ENCODE results near the gene ARFGAP3. TPM values are rescaled to one million over a fixed set of nuclear protein-coding genes. Genes with fewer than 3 reads are reported as not detected.

Gene ARFGAP3
- total RNA-seq, 1 donor from 2014 or later: 36.9 TPM

- intact Hi-C loops (cut with micrococcal nuclease): no loop called here
These were observed 27.7 kb upstream of the ARFGAP3 start for GRCh38 chr22:42884616-42885375.

GRCh38 chr22:42883970-42884369 lies 26.9 kb upstream of the ARFGAP3 start:
- intact Hi-C loops (cut with micrococcal nuclease): no loop called here

- intact Hi-C loops (cut with micrococcal nuclease): no loop called here
These were observed 26.0 kb upstream of the ARFGAP3 start for GRCh38 chr22:42883121-42883520.

- intact Hi-C loops (cut with micrococcal nuclease): no loop called here
These were observed 25.0 kb upstream of the ARFGAP3 start for GRCh38 chr22:42881982-42882656.

GRCh38 chr22:42881298-42881697 lies 24.2 kb upstream of the ARFGAP3 start:
- intact Hi-C loops (cut with micrococcal nuclease): no loop called here

GRCh38 chr22:42880815-42881214 lies 23.7 kb upstream of the ARFGAP3 start:
- intact Hi-C loops (cut with micrococcal nuclease): no loop called here

- intact Hi-C loops (cut with micrococcal nuclease): no loop called here
These were observed 22.4 kb upstream of the ARFGAP3 start for GRCh38 chr22:42879371-42880021.

GRCh38 chr22:42878561-42879305 lies 21.7 kb upstream of the ARFGAP3 start:
- intact Hi-C loops (cut with micrococcal nuclease): no loop called here

GRCh38 chr22:42877597-42878340 lies 20.7 kb upstream of the ARFGAP3 start:
- intact Hi-C loops (cut with micrococcal nuclease): no loop called here

GRCh38 chr22:42877158-42877557 lies 20.1 kb upstream of the ARFGAP3 start:
- intact Hi-C loops (cut with micrococcal nuclease): no loop called here

- intact Hi-C loops (cut with micrococcal nuclease): no loop called here
These were observed 19.0 kb upstream of the ARFGAP3 start for GRCh38 chr22:42876041-42876440.

GRCh38 chr22:42874010-42874409 lies 16.9 kb upstream of the ARFGAP3 start:
- intact Hi-C loops (cut with micrococcal nuclease): no loop called here

- intact Hi-C loops (cut with micrococcal nuclease): no loop called here
These were observed 16.3 kb upstream of the ARFGAP3 start for GRCh38 chr22:42873356-42873755.

- intact Hi-C loops (cut with micrococcal nuclease): no loop called here
These were observed 15.7 kb upstream of the ARFGAP3 start for GRCh38 chr22:42872821-42873220.

- intact Hi-C loops (cut with micrococcal nuclease): no loop called here
These were observed 14.3 kb upstream of the ARFGAP3 start for GRCh38 chr22:42871146-42872050.

- intact Hi-C loops (cut with micrococcal nuclease): no loop called here
These were observed 12.9 kb upstream of the ARFGAP3 start for GRCh38 chr22:42869888-42870480.

GRCh38 chr22:42869463-42869862 lies 12.4 kb upstream of the ARFGAP3 start:
- intact Hi-C loops (cut with micrococcal nuclease): no loop called here

GRCh38 chr22:42868751-42869251 lies 11.7 kb upstream of the ARFGAP3 start:
- intact Hi-C loops (cut with micrococcal nuclease): no loop called here

GRCh38 chr22:42866100-42866499 lies 9.0 kb upstream of the ARFGAP3 start:
- intact Hi-C loops (cut with micrococcal nuclease): no loop called here
